Neural cell (in vitro differentiated cells): ENCODE results near the gene INA. TPM values are rescaled to one million over a fixed set of nuclear protein-coding genes. Genes with fewer than 3 reads are reported as not detected.

Source experiments
- H2AFZ ChIP-seq: fragments of 200-600, 300-800 bp; sonication (generic), shearing (Covaris generic); 2 replicates; pipeline ENCODE4 v1.6.0; 2014; ENCODE audit warnings: low read depth, mild to moderate bottlenecking, antibody characterized with exemption, low read length, moderate library complexity
- H3F3A ChIP-seq: fragments of 200-600 bp; shearing (Covaris generic); 2 replicates; pipeline ENCODE4 v1.6.1; 2016; ENCODE audit warnings: mild to moderate bottlenecking, moderate library complexity, mixed read lengths, antibody characterized with exemption, low read length; ENCODE audit not compliant: insufficient read depth, poor library complexity, severe bottlenecking
- H3K27ac ChIP-seq: fragments of 200-600, 300-800 bp; sonication (generic), shearing (Covaris generic); 2 replicates; pipeline ENCODE4 v1.5.1; 2014; ENCODE audit warnings: mild to moderate bottlenecking, low read length, moderate library complexity
- H3K27me3 ChIP-seq: fragments of 300-800, 200-600 bp; sonication (generic), shearing (Covaris generic); 2 replicates; pipeline ENCODE4 v1.6.0; 2014; ENCODE audit warnings: mild to moderate bottlenecking, low read depth, low read length, moderate library complexity; ENCODE audit not compliant: insufficient read depth
- H3K36me3 ChIP-seq: fragments of 300-800, 200-600 bp; sonication (generic), shearing (Covaris generic); 2 replicates; pipeline ENCODE4 v1.5.1; 2014; ENCODE audit warnings: mild to moderate bottlenecking, antibody characterized with exemption, low read length, moderate library complexity; ENCODE audit not compliant: insufficient read depth
- H3K4me2 ChIP-seq: fragments of 300-800, 200-600 bp; sonication (generic), shearing (Covaris generic); 2 replicates; pipeline ENCODE4 v1.6.0; 2014; ENCODE audit warnings: mild to moderate bottlenecking, low read length
- H3K4me3 ChIP-seq: fragments of 300-800, 200-600 bp; sonication (generic), shearing (Covaris generic); 2 replicates; pipeline ENCODE4 v1.5.1; 2014; ENCODE audit warnings: mild to moderate bottlenecking, low read length, moderate library complexity
- H3K79me2 ChIP-seq: fragments of 200-600 bp; shearing (Covaris generic); replicated peaks from 2 replicates; pipeline ENCODE4 v1.6.0; 2014; ENCODE audit warnings: mild to moderate bottlenecking, low read length, moderate library complexity; ENCODE audit not compliant: insufficient read depth
- H3K9ac ChIP-seq: fragments of 300-800, 200-600 bp; sonication (generic), shearing (Covaris generic); 2 replicates; pipeline ENCODE4 v1.6.1; 2016; ENCODE audit warnings: mild to moderate bottlenecking, low read length, mixed read lengths
- H3K9me2 ChIP-seq: fragments of 200-600 bp; shearing (Covaris generic); 2 replicates; pipeline ENCODE4 v1.6.1; 2016; ENCODE audit warnings: mild to moderate bottlenecking, low read length, mixed read lengths; ENCODE audit not compliant: insufficient read depth
- H3K9me3 ChIP-seq: fragments of 200-600, 300-800 bp; sonication (generic), shearing (Covaris generic); 2 replicates; pipeline ENCODE4 v1.6.1; 2016; ENCODE audit warnings: mild to moderate bottlenecking, mixed run types, low read length, moderate library complexity, mixed read lengths
- H4K20me1 ChIP-seq: fragments of 200-600 bp; shearing (Covaris generic); 2 replicates; pipeline ENCODE4 v1.6.1; 2016; ENCODE audit warnings: mild to moderate bottlenecking, mixed run types; ENCODE audit not compliant: insufficient read depth
- CTCF ChIP-seq: fragments of 450-650 bp; IDR thresholded peaks from 2 replicates; pipeline ENCODE4 v1.5.1; 2014; ENCODE audit warnings: antibody characterized with exemption, mild to moderate bottlenecking, moderate library complexity; ENCODE audit not compliant: poor library complexity, severe bottlenecking
- EP300 ChIP-seq: fragments of 450-650 bp; conservative IDR thresholded peaks from 2 replicates; pipeline ENCODE4 v1.6.1; 2014; ENCODE audit warnings: antibody characterized with exemption, mild to moderate bottlenecking, moderate library complexity; ENCODE audit not compliant: poor library complexity, severe bottlenecking
- EZH2 ChIP-seq: fragments of 200-600, 300-800 bp; shearing (Covaris generic), sonication (generic); IDR thresholded peaks from 2 replicates; pipeline ENCODE4 v1.6.1; 2014; ENCODE audit warnings: antibody characterized with exemption, low read length, borderline replicate concordance, mild to moderate bottlenecking; ENCODE audit not compliant: insufficient read depth, poor library complexity, severe bottlenecking
- MXI1 ChIP-seq: fragments of 450-650 bp; conservative IDR thresholded peaks from 2 replicates; pipeline ENCODE4 v1.6.1; 2014; ENCODE audit warnings: antibody characterized with exemption, mild to moderate bottlenecking; ENCODE audit not compliant: poor library complexity, severe bottlenecking
- POLR2AphosphoS5 ChIP-seq: IDR thresholded peaks from 2 replicates; pipeline ENCODE4 v1.6.1; 2012
- RAD21 ChIP-seq: fragments of 450-650 bp; conservative IDR thresholded peaks from 2 replicates; pipeline ENCODE4 v1.6.1; 2014; ENCODE audit warnings: antibody characterized with exemption, mild to moderate bottlenecking, moderate library complexity
- SMC3 ChIP-seq: fragments of 450-650 bp; conservative IDR thresholded peaks from 2 replicates; pipeline ENCODE4 v1.6.1; 2014; ENCODE audit warnings: antibody characterized with exemption, mild to moderate bottlenecking, moderate library complexity; ENCODE audit not compliant: poor library complexity
- TAF1 ChIP-seq: IDR thresholded peaks from 2 replicates; pipeline ENCODE4 v1.6.1; 2012; ENCODE audit warnings: low read depth
- polyA plus RNA-seq: library from polyadenylated mRNA; depleted of rRNA; stranded (reverse); fragments of >200 nt; gene quantifications from 2 replicates; pipeline ENCODE4 v1.2.3, GENCODE V29; 2014
- TF ChIP-seq, protein P1 (sequence below): IDR thresholded peaks from 2 replicates; pipeline ENCODE4 v1.6.1; 2012; ENCODE audit warnings: borderline replicate concordance

The INA gene
- polyA plus RNA-seq, 1 donor from 2014 or later, result 349 TPM

DNA sequence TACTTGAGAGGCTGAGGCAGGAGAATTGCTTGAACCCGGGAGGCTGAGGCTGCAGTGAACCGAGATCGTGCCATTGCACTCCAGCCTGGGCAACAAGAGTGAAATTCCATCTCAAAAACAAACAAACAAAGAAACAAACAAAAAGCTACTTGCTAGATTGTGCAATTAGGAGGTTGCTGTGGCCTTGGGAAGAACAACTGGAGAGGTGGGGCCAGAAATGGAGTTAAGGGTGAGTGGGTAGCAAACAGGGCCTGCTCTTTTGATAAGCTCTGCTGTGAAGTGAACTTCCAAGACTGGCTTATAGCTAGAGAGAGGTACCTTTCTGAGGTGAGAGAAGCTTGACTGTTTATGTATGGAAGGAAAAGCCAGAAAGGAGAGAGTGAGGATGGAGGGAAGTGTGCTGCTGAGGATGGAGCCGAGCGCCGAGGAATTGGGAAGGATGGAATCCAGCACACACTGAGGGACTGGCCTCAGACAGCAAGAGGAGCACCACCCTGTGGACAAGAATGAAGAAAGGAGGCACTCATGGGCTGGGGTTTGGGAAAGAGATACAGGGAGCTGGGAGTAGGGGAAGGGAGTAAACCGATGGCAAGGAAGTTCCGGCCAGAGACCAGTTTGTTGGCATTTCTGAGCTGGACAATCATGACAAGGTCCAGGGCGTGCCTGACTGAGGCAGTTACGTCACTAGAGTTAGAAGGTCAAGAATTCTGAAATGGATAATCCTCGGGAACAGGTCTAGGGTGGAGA is 38.3 kb upstream of the INA start:
- Histone ChIP-seq H3K4me2 (no peak overlapping the region), H3K9me2 (no peaks in the 10 kb centered on the region), H3K9me3 (no peaks in the 10 kb centered on the region), H3K27ac (no peak overlapping the region), H3K4me3 (no peak overlapping the region), H3K27me3 (no peaks in the 10 kb centered on the region), H2AFZ (no peak overlapping the region), H3K9ac (no peak overlapping the region), H3F3A (no peaks in the 10 kb centered on the region), H4K20me1 (no peaks in the 10 kb centered on the region), H3K79me2 (no peaks in the 10 kb centered on the region), H3K36me3 (no peaks in the 10 kb centered on the region)
- no peak for TF ChIP-seq RAD21
- no peak for TF ChIP-seq EZH2
- TF ChIP-seq, protein P1, sequence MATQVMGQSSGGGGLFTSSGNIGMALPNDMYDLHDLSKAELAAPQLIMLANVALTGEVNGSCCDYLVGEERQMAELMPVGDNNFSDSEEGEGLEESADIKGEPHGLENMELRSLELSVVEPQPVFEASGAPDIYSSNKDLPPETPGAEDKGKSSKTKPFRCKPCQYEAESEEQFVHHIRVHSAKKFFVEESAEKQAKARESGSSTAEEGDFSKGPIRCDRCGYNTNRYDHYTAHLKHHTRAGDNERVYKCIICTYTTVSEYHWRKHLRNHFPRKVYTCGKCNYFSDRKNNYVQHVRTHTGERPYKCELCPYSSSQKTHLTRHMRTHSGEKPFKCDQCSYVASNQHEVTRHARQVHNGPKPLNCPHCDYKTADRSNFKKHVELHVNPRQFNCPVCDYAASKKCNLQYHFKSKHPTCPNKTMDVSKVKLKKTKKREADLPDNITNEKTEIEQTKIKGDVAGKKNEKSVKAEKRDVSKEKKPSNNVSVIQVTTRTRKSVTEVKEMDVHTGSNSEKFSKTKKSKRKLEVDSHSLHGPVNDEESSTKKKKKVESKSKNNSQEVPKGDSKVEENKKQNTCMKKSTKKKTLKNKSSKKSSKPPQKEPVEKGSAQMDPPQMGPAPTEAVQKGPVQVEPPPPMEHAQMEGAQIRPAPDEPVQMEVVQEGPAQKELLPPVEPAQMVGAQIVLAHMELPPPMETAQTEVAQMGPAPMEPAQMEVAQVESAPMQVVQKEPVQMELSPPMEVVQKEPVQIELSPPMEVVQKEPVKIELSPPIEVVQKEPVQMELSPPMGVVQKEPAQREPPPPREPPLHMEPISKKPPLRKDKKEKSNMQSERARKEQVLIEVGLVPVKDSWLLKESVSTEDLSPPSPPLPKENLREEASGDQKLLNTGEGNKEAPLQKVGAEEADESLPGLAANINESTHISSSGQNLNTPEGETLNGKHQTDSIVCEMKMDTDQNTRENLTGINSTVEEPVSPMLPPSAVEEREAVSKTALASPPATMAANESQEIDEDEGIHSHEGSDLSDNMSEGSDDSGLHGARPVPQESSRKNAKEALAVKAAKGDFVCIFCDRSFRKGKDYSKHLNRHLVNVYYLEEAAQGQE, result no peak
- TF ChIP-seq SMC3, result no peak
- no peak for TF ChIP-seq CTCF
- TF ChIP-seq EP300, result no peak
- TF ChIP-seq MXI1, result no peak
- no peak for TF ChIP-seq TAF1
- TF ChIP-seq POLR2AphosphoS5, result no peak

- Histone ChIP-seq H3K9me3 (no peaks in the 10 kb centered on the region), H3K36me3 (no peaks in the 10 kb centered on the region), H3F3A (no peaks in the 10 kb centered on the region), H3K9ac (no peak overlapping the region), H3K4me2 (no peak overlapping the region), H2AFZ (no peak overlapping the region), H3K79me2 (no peaks in the 10 kb centered on the region), H4K20me1 (no peaks in the 10 kb centered on the region), H3K4me3 (no peak overlapping the region), H3K27me3 (no peaks in the 10 kb centered on the region), H3K9me2 (no peaks in the 10 kb centered on the region), H3K27ac (no peak overlapping the region)
- TF ChIP-seq SMC3 (no peak), CTCF (no peak), POLR2AphosphoS5 (no peak), EP300 (no peak), EZH2 (no peak), MXI1 (no peak), RAD21 (no peak), TAF1 (no peak)
- TF ChIP-seq, protein P1, result no peak
Observed at GRCh38 chr10:103241262-103242011, 35.5 kb upstream of the INA start.
